Vagina (tissue), 2 donors: ENCODE measurements around the gene PXYLP1.

Experiments
- CTCF ChIP-seq, 3 experiments: fragments of 450-650 bp in 2 of 3; fragments of 200-600 bp in 1 of 3; sonication (generic) in 1 of 3; IDR thresholded peaks; one replicate each; pipeline ENCODE4 v1.5.1; 2017 to 2019; ENCODE audit warnings: antibody characterized with exemption in 3 of 3, mild to moderate bottlenecking in 2 of 3, moderate library complexity in 2 of 3
- POLR2A ChIP-seq, 2 donors: fragments of 450-650 bp; IDR thresholded peaks; one replicate each; pipeline ENCODE4 v1.6.1; 2017; ENCODE audit warnings: antibody characterized with exemption in 2 of 2, mild to moderate bottlenecking in 2 of 2, moderate library complexity in 2 of 2
- POLR2AphosphoS5 ChIP-seq, 2 donors: sonication (generic); formaldehyde crosslinking; IDR thresholded peaks; one replicate each; pipeline ENCODE4 v1.9.0; 2017; ENCODE audit warnings: antibody characterized with exemption in 2 of 2, mild to moderate bottlenecking in 2 of 2, low read depth in 1 of 2; ENCODE audit not compliant: insufficient read depth in 1 of 2

- TF ChIP-seq CTCF (IDR thresholded peaks at IDR 0.05) (no peak), POLR2A (IDR thresholded peaks at IDR 0.05) (no peak), POLR2AphosphoS5 (IDR thresholded peaks at IDR 0.05; ENCODE audit: insufficient read depth in 1 of 2, low read depth in 1 of 2) (no peak)
Observed at GRCh38 chr3:141289228-141289772, 57.7 kb downstream of the PXYLP1 start.
